Mesodermal cell (in vitro differentiated cells): ENCODE data around the gene ADCY9.
"Not testable (repeated sequence)": the region's sequence is repeated elsewhere in the genome, so short reads cannot be mapped to it uniquely, and the experiment has no call there.

Source experiments
- H3K27ac ChIP-seq: 2 replicates; pipeline ENCODE4 v1.7.0; 2013; ENCODE audit warnings: mild to moderate bottlenecking, low read depth, low read length, moderate library complexity; ENCODE audit not compliant: severe bottlenecking
- H3K36me3 ChIP-seq: 2 replicates; pipeline ENCODE4 v1.7.1; 2013; ENCODE audit warnings: mild to moderate bottlenecking, low read length, moderate library complexity; ENCODE audit not compliant: control insufficient read depth, insufficient read depth
- H3K4me1 ChIP-seq: one replicate; pipeline ENCODE4 v1.7.1; 2013; ENCODE audit warnings: mild to moderate bottlenecking, low read length; ENCODE audit not compliant: insufficient read depth, control insufficient read depth, poor library complexity, severe bottlenecking
- H3K4me3 ChIP-seq: 2 replicates; pipeline ENCODE4 v1.7.0; 2013; ENCODE audit warnings: low read length, control low read depth, mild to moderate bottlenecking; ENCODE audit not compliant: insufficient read depth, poor library complexity, severe bottlenecking; ENCODE audit errors: extremely low read depth
- H3K9me3 ChIP-seq: 2 replicates; pipeline ENCODE4 v1.7.1; 2013; ENCODE audit warnings: mild to moderate bottlenecking, low read length, moderate library complexity; ENCODE audit not compliant: control insufficient read depth
- WGBS, 2 experiments: methylation state at CpG; one replicate each; pipeline ENCODE4 v1.1.5; 2013; ENCODE audit warnings: missing lambda C conversion rate in 2 of 2; ENCODE audit not compliant: insufficient coverage in 2 of 2; 5-methylcytosine and 5-hydroxymethylcytosine counted together

The ADCY9 gene

DNA sequence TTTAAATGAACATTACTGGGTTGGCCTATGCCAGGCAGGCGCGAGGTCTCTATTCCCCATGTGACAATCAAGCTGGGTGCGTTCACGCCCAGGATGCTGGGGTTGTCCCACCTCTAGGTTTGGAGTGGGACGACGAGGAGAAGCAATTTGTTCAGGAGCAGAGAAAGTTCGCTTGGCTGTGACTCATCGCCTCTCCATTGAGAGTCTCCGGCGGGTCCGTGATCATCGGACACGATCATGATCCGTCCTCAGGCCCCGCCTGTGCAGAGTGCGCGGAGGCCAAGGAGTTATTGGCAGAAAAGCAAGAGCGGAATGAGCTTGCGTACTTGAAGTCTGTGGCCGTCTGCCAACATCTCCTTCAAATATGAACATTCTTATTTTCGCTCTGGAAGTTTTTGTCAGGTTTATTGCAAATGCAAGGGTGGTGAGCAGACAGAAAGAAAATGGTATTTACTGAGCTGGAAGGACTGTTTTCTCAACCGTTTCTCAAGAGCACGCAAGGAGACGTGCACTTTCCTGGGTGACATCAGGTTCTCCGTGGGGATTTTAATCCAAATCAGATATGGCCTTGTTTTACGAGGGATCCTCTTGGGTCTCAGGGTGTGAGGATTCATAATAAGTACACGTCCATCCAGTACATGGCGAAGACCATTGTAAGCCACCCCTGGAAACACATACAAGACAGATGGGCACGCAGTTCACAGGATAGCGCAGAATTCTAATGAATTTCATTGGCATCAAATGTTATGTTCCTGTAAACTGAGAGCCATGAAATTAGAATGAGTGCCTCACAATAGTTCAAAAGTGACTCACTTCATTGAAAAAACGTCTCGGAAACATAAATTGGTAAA is 165.7 kb downstream of the ADCY9 start:
- Histone ChIP-seq H3K4me1 (peaks cover 7% of the 10 kb centered on the region), H3K36me3 (no peaks in the 10 kb centered on the region), H3K4me3 (no peak overlapping the region), H3K27ac (no peak overlapping the region), H3K9me3 (no peaks in the 10 kb centered on the region)
- WGBS, 2 experiments = 94 to 95% methylated on average over 23 to 27 of the region's 32 CpGs

DNA sequence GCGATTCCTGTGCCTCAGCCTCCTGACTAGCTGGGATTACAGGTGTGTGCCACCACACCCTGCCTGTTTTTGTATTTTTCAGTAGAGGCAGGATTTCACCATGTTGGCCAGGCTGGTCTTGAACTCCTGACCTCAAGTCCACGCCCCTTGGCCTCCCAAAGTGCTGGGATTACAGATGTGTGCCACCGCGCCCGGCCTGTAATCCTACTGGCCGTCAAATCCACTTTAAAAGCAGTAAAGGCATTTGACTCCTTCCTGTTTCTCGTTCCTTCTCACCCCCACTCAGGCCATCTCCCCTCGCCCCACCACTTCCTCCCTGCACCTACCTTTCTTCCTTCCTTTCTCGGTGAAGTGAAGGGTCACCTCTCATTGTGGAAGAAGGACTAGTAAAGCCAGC is 166.3 kb downstream of the ADCY9 start:
- Histone ChIP-seq H3K9me3 (no peaks in the 10 kb centered on the region), H3K4me1 (peaks cover 7% of the 10 kb centered on the region), H3K27ac (no peak overlapping the region), H3K4me3 (no peak overlapping the region), H3K36me3 (no peaks in the 10 kb centered on the region)
- 87 to 96% methylated on average over 3 to 9 of the region's 9 CpGs for WGBS, 2 experiments

GRCh38 chr16:3949287-3949686 is 167.0 kb downstream of the ADCY9 start:
- Histone ChIP-seq H3K27ac (no peak overlapping the region), H3K4me3 (no peak overlapping the region), H3K36me3 (no peaks in the 10 kb centered on the region), H3K4me1 (peaks cover 7% of the 10 kb centered on the region), H3K9me3 (no peaks in the 10 kb centered on the region)
- 97% methylated on average over 10 to 12 of the region's 14 CpGs for WGBS, 2 experiments

- no peak overlapping the region for H3K27ac ChIP-seq
- H3K4me3 ChIP-seq = no peak overlapping the region
- peaks cover 7% of the 10 kb centered on the region for H3K4me1 ChIP-seq
- no peaks in the 10 kb centered on the region for H3K36me3 ChIP-seq
- WGBS, 2 experiments = 93 to 96% methylated on average over 16 to 17 of the region's 17 CpGs
- no peaks in the 10 kb centered on the region for H3K9me3 ChIP-seq
These were observed 167.8 kb downstream of the ADCY9 start for GRCh38 chr16:3948378-3948995.

DNA sequence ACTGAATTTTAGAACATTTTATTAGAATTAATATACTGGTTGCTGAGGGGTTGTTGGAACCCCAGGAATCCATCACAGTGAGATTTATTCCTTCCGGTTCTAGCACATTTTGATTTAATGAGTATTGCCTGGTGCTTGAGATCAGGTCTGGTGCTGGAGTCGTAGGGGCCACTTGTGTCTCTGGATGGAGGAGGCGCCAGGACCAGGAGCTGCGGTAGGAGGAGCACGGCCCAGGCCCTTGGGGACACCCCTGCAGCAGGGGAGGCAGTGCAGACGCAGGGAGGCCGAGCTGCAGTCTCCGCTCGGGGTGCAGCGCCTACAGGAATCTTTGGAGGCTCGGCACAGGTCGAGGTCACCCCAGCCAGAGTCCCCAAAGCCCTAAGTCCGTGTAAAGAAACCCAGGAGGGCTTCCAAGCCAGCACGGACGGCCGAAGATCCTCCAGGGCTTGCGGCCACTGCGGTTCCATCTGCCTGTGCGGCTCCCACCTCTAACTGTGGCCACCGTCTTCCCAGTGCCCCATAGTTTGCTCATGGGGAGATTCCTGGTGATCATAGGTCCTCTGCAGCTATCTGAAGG is 169.6 kb downstream of the ADCY9 start:
- Histone ChIP-seq H3K27ac (peak overlapping the region; percentile 2), H3K4me1 (peaks cover 7% of the 10 kb centered on the region), H3K4me3 (no peak overlapping the region), H3K36me3 (no peaks in the 10 kb centered on the region), H3K9me3 (no peaks in the 10 kb centered on the region)
- 88 to 91% methylated on average over 19 to 20 of the region's 20 CpGs for WGBS, 2 experiments

DNA sequence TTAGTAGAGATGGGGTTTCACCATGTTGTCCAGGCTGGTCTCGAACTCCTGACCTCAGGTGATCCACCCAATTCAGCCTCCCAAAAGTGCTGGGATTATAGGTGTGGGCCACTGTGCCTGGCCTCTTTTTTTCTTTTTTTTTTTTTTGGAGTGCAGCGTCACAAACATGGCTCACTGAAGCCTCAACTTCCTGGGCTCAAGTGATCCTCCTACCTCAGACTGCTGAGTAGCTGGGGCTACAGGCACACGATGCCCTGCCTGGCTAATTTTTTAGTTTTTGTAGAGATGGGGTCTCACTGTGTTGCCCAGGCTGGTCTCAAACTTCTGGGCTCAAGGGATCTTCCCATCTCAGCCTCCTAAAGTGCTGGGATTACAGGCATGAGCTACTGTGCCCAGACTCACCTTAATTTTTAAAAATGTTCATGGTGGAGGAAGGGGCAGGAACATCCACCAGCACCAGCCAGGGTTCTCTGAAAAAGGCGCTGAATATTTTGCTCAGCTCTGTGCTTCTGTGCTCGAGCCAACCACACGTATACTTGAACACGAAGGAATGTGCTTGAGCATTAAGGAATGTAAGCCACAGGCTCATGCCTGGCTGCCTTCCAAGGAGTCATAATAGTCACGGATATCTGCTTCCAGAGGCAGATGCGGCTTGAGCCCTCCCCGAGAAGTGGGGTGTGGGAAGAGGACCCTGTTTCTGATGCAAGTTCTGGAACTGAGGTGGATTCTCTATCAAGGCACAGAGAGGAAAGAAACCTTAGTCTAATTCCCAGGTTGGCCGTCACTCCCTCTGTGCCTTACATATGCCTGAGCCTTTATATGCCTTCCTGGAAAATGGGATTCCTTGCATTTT is 170.3 kb downstream of the ADCY9 start:
- Histone ChIP-seq H3K4me1 (peaks cover 7% of the 10 kb centered on the region), H3K9me3 (no peaks in the 10 kb centered on the region), H3K4me3 (no peak overlapping the region), H3K27ac (peak overlapping the region; percentile 45), H3K36me3 (no peaks in the 10 kb centered on the region)
- WGBS, 2 experiments = 85 to 88% methylated on average over 7 of the region's 11 CpGs

DNA sequence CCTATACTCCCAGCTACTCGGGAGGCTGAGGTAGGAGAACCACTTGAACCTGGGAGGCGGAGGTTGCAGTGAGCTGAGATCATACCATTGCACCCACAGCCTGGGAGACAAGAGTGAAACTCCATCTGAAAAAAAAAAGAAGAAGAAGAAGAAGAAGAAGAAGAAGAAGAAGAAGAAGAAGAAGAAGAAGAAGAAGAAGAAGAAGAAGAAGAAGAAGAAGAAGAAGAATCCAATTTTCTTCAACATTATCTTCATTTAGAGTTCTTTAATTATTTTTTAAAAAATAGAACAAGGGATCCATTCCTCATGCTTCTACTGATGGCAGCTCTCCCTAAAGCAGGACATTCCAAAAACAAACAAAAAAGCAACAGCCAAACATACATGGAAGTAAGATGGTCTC is 171.8 kb downstream of the ADCY9 start:
- not testable (repeated sequence) for H3K36me3 ChIP-seq, H3K27ac ChIP-seq, H3K4me1 ChIP-seq, H3K9me3 ChIP-seq, H3K4me3 ChIP-seq
- WGBS, 2 experiments = 87 to 100% methylated on average over 1 to 2 of the region's 2 CpGs

GRCh38 chr16:3942146-3942545 is 174.1 kb downstream of the ADCY9 start:
- not testable (repeated sequence) for H3K27ac ChIP-seq, H3K4me3 ChIP-seq, H3K36me3 ChIP-seq, H3K9me3 ChIP-seq, H3K4me1 ChIP-seq
- no CpG with 5 or more reads among the region's 4 CpGs for WGBS, 2 experiments

GRCh38 chr16:3938843-3939624 is 177.2 kb downstream of the ADCY9 start:
- no peaks in the 10 kb centered on the region for H3K36me3 ChIP-seq
- no peaks in the 10 kb centered on the region for H3K4me1 ChIP-seq
- WGBS, 2 experiments = 25 to 30% methylated on average over 28 to 39 of the region's 43 CpGs
- H3K9me3 ChIP-seq = no peaks in the 10 kb centered on the region
- no peak overlapping the region for H3K4me3 ChIP-seq
- peak overlapping the region; percentile 73 for H3K27ac ChIP-seq

GRCh38 chr16:3938471-3938842 is 177.8 kb downstream of the ADCY9 start:
- no peak overlapping the region for H3K4me3 ChIP-seq
- no peaks in the 10 kb centered on the region for H3K36me3 ChIP-seq
- no peaks in the 10 kb centered on the region for H3K9me3 ChIP-seq
- H3K27ac ChIP-seq = no peak overlapping the region
- H3K4me1 ChIP-seq = no peaks in the 10 kb centered on the region
- WGBS, 2 experiments = 93 to 95% methylated on average over 17 to 18 of the region's 19 CpGs
